Frontal cortex (tissue), 4 donors: ENCODE results near the gene TOGARAM1. TPM values are rescaled to one million over a fixed set of nuclear protein-coding genes. Genes with fewer than 3 reads are reported as not detected.

Experiments
- DNase-seq, 2 donors: peaks; one replicate each; pipeline ENCODE4 v3.0.0; 2012; ENCODE audit warnings: low spot score in 2 of 2
- FAIRE-seq: peaks from 2 replicates; lab custom pipeline; 2012; peaks lifted over from hg19 to GRCh38; lab: Jason Lieb, UNC
- total RNA-seq: library from RNA; depleted of rRNA; stranded (reverse); fragments of >200 nt; gene quantifications from one replicate; pipeline ENCODE4 v1.2.3, GENCODE V29; 2014
- donor health status: control.
- donor health status: control.
- donor health status: control.

Gene TOGARAM1
- total RNA-seq, 1 donor from 2014 or later = 81.5 TPM

- DNase-seq (no peak), FAIRE-seq (no peak)
These were observed 66.2 kb downstream of the TOGARAM1 start for GRCh38 chr14:45028107-45028626.

- FAIRE-seq (no peak), DNase-seq (no peak)
These were observed 72.7 kb downstream of the TOGARAM1 start for GRCh38 chr14:45034730-45035129.

- FAIRE-seq = no peak
- DNase-seq = no peak
These were observed 76.3 kb downstream of the TOGARAM1 start for GRCh38 chr14:45038256-45038655.

GRCh38 chr14:45038865-45039264, 76.9 kb downstream of the TOGARAM1 start:
- FAIRE-seq (no peak), DNase-seq (no peak)

GRCh38 chr14:45039390-45039789, 77.4 kb downstream of the TOGARAM1 start:
- FAIRE-seq (no peak), DNase-seq (no peak)

- DNase-seq = no peak
- no peak for FAIRE-seq
These were observed 79.7 kb downstream of the TOGARAM1 start for GRCh38 chr14:45041641-45042040.

GRCh38 chr14:45044638-45045037, 82.6 kb downstream of the TOGARAM1 start:
- FAIRE-seq (no peak), DNase-seq (no peak)

- FAIRE-seq (peak; percentile 85), DNase-seq (no peak)
These were observed 86.4 kb downstream of the TOGARAM1 start for GRCh38 chr14:45048385-45048784.

- no peak for FAIRE-seq
- no peak for DNase-seq
These were observed 89.2 kb downstream of the TOGARAM1 start for GRCh38 chr14:45051180-45051579.

- DNase-seq = no peak
- FAIRE-seq = no peak
These were observed 89.9 kb downstream of the TOGARAM1 start for GRCh38 chr14:45051896-45052295.

- FAIRE-seq (no peak), DNase-seq (no peak)
These were observed 95.4 kb downstream of the TOGARAM1 start for GRCh38 chr14:45057349-45057748.

- FAIRE-seq (no peak), DNase-seq (no peak)
These were observed 95.9 kb downstream of the TOGARAM1 start for GRCh38 chr14:45057881-45058364.

- FAIRE-seq (no peak), DNase-seq (no peak)
These were observed 98.6 kb downstream of the TOGARAM1 start for GRCh38 chr14:45060551-45060950.

GRCh38 chr14:45065540-45065939, 103.5 kb downstream of the TOGARAM1 start:
- no peak for DNase-seq
- FAIRE-seq = no peak

GRCh38 chr14:45065956-45066355, 104.0 kb downstream of the TOGARAM1 start:
- DNase-seq = no peak
- no peak for FAIRE-seq

GRCh38 chr14:45066667-45067066, 104.7 kb downstream of the TOGARAM1 start:
- FAIRE-seq = no peak
- no peak for DNase-seq

- no peak for FAIRE-seq
These were observed 106.4 kb downstream of the TOGARAM1 start for GRCh38 chr14:45068396-45068795.

GRCh38 chr14:45070215-45070614, 108.2 kb downstream of the TOGARAM1 start:
- FAIRE-seq (no peak), DNase-seq (no peak)

More at GRCh38 chr14:45068396-45068795, 106.4 kb downstream of the TOGARAM1 start:
- DNase-seq = no peak

GRCh38 chr14:45072126-45072525, 110.1 kb downstream of the TOGARAM1 start:
- no peak for FAIRE-seq

GRCh38 chr14:45073231-45073879, 111.4 kb downstream of the TOGARAM1 start:
- FAIRE-seq (no peak), DNase-seq (no peak)

More at GRCh38 chr14:45072126-45072525, 110.1 kb downstream of the TOGARAM1 start:
- no peak for DNase-seq

GRCh38 chr14:45078323-45078722, 116.3 kb downstream of the TOGARAM1 start:
- FAIRE-seq (no peak), DNase-seq (no peak)
